GM21825 (cell line): ENCODE measurements around the gene PUSL1.
"Not testable (repeated sequence)": the region's sequence is repeated elsewhere in the genome, so short reads cannot be mapped to it uniquely, and the experiment has no call there.

Experiments
- ATAC-seq: cut with Tn5 transposase; IDR thresholded peaks from one replicate; pipeline ENCODE4 v1.9.1; 2021; ENCODE audit warnings: mild to moderate bottlenecking, moderate library complexity; ENCODE audit not compliant: unreplicated experiment

PUSL1 gene

GRCh38 chr1:1307261-1307922 lies 1.0 kb upstream of the PUSL1 start:
- ATAC-seq: peak; percentile 4

GRCh38 chr1:1308756-1309250 lies 406 bp downstream of the PUSL1 start:
- ATAC-seq: peak; percentile 1

- ATAC-seq: no peak
Measured at GRCh38 chr1:1309251-1310108, 1.1 kb downstream of the PUSL1 start.

GRCh38 chr1:1310109-1310385 lies 1.6 kb downstream of the PUSL1 start:
- ATAC-seq: no peak

- ATAC-seq: no peak
Measured at GRCh38 chr1:1310476-1311053, 2.2 kb downstream of the PUSL1 start.

GRCh38 chr1:1311107-1312104 lies 3.0 kb downstream of the PUSL1 start:
- no peak for ATAC-seq

GRCh38 chr1:1312450-1313314 lies 4.3 kb downstream of the PUSL1 start:
- ATAC-seq: no peak

- ATAC-seq: no peak
Measured at GRCh38 chr1:1313500-1314236, 5.3 kb downstream of the PUSL1 start.

GRCh38 chr1:1314237-1314586 lies 5.8 kb downstream of the PUSL1 start:
- no peak for ATAC-seq

- ATAC-seq: no peak
Measured at GRCh38 chr1:1314678-1315335, 6.4 kb downstream of the PUSL1 start.

GRCh38 chr1:1315435-1315954 lies 7.1 kb downstream of the PUSL1 start:
- ATAC-seq: no peak

GRCh38 chr1:1316199-1316598 lies 7.8 kb downstream of the PUSL1 start:
- not testable (repeated sequence) for ATAC-seq

GRCh38 chr1:1317420-1317819 lies 9.0 kb downstream of the PUSL1 start:
- no peak for ATAC-seq

GRCh38 chr1:1318131-1318652 lies 9.8 kb downstream of the PUSL1 start:
- no peak for ATAC-seq

GRCh38 chr1:1318777-1319645 lies 10.6 kb downstream of the PUSL1 start:
- no peak for ATAC-seq

GRCh38 chr1:1319646-1319941 lies 11.2 kb downstream of the PUSL1 start:
- ATAC-seq: no peak

- ATAC-seq: no peak
Measured at GRCh38 chr1:1320666-1321448, 12.5 kb downstream of the PUSL1 start.
